ENCODE data around the gene SLC25A1.

- TF ChIP-seq, protein P1, sequence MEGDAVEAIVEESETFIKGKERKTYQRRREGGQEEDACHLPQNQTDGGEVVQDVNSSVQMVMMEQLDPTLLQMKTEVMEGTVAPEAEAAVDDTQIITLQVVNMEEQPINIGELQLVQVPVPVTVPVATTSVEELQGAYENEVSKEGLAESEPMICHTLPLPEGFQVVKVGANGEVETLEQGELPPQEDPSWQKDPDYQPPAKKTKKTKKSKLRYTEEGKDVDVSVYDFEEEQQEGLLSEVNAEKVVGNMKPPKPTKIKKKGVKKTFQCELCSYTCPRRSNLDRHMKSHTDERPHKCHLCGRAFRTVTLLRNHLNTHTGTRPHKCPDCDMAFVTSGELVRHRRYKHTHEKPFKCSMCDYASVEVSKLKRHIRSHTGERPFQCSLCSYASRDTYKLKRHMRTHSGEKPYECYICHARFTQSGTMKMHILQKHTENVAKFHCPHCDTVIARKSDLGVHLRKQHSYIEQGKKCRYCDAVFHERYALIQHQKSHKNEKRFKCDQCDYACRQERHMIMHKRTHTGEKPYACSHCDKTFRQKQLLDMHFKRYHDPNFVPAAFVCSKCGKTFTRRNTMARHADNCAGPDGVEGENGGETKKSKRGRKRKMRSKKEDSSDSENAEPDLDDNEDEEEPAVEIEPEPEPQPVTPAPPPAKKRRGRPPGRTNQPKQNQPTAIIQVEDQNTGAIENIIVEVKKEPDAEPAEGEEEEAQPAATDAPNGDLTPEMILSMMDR (IDR thresholded peaks at IDR 0.05): no peak
- no peak for TF ChIP-seq EZH2 (IDR thresholded peaks at IDR 0.05; ENCODE audit: borderline replicate concordance, insufficient read depth, low read depth, low read length, poor library complexity, severe bottlenecking)
Measured at GRCh38 chr22:19206287-19206686, 27.8 kb upstream of the SLC25A1 start.
